ENCODE measurements around the gene S100P.
A peak's percentile ranks its signal among the peaks of the same experiment; 100 is the strongest.
"Not testable (repeated sequence)": the region's sequence is repeated elsewhere in the genome, so short reads cannot be mapped to it uniquely, and the experiment has no call there.

S100P gene

GRCh38 chr4:6693231-6694176 is at the start of gene S100P:
Gene S100P, plus strand, starts transcription at chr4:6693878. Its CDS starts 55 bp downstream, at chr4:6693933.
- no peak for DNase-seq (ENCODE audit: low read depth in 3 of 3, low spot score in 1 of 3)

GRCh38 chr4:6644792-6645530 is 48.7 kb upstream of the S100P start:
- DNase-seq (ENCODE audit: low read depth in 3 of 3, low spot score in 1 of 3) = no peak

- DNase-seq (ENCODE audit: low read depth in 3 of 3, low spot score in 1 of 3) = no peak
Measured at GRCh38 chr4:6647169-6647568, 46.5 kb upstream of the S100P start.

- no peak for DNase-seq (ENCODE audit: low read depth in 3 of 3, low spot score in 1 of 3)
Measured at GRCh38 chr4:6647582-6648230, 46.0 kb upstream of the S100P start.

GRCh38 chr4:6649216-6649615 is 44.5 kb upstream of the S100P start:
- no peak for DNase-seq (ENCODE audit: low read depth in 3 of 3, low spot score in 1 of 3)

- not testable (repeated sequence) for DNase-seq (ENCODE audit: low read depth in 3 of 3, low spot score in 1 of 3)
Measured at GRCh38 chr4:6654211-6654610, 39.5 kb upstream of the S100P start.

- not testable (repeated sequence) for DNase-seq (ENCODE audit: low read depth in 3 of 3, low spot score in 1 of 3)
Measured at GRCh38 chr4:6655291-6655690, 38.4 kb upstream of the S100P start.

- DNase-seq (ENCODE audit: low read depth in 3 of 3, low spot score in 1 of 3) = no peak
Measured at GRCh38 chr4:6655924-6656323, 37.8 kb upstream of the S100P start.

- DNase-seq (ENCODE audit: low read depth in 3 of 3, low spot score in 1 of 3) = no peak
Measured at GRCh38 chr4:6657242-6658208, 36.2 kb upstream of the S100P start.

- DNase-seq (ENCODE audit: low read depth in 3 of 3, low spot score in 1 of 3) = no peak
Measured at GRCh38 chr4:6658209-6658595, 35.5 kb upstream of the S100P start.

- peak in 2 of 3 donors; percentile 27 to 39 for DNase-seq (ENCODE audit: low read depth in 3 of 3, low spot score in 1 of 3)
Measured at GRCh38 chr4:6658597-6659075, 35.0 kb upstream of the S100P start.

GRCh38 chr4:6659897-6660296 is 33.8 kb upstream of the S100P start:
- DNase-seq (ENCODE audit: low read depth in 3 of 3, low spot score in 1 of 3) = no peak

GRCh38 chr4:6660430-6660829 is 33.2 kb upstream of the S100P start:
- no peak for DNase-seq (ENCODE audit: low read depth in 3 of 3, low spot score in 1 of 3)

- no peak for DNase-seq (ENCODE audit: low read depth in 3 of 3, low spot score in 1 of 3)
Measured at GRCh38 chr4:6662591-6662990, 31.1 kb upstream of the S100P start.

- no peak for DNase-seq (ENCODE audit: low read depth in 3 of 3, low spot score in 1 of 3)
Measured at GRCh38 chr4:6663596-6664393, 29.9 kb upstream of the S100P start.

GRCh38 chr4:6665320-6665654 is 28.4 kb upstream of the S100P start:
- no peak for DNase-seq (ENCODE audit: low read depth in 3 of 3, low spot score in 1 of 3)

- no peak for DNase-seq (ENCODE audit: low read depth in 3 of 3, low spot score in 1 of 3)
Measured at GRCh38 chr4:6668391-6668790, 25.3 kb upstream of the S100P start.

- DNase-seq (ENCODE audit: low read depth in 3 of 3, low spot score in 1 of 3) = no peak
Measured at GRCh38 chr4:6671648-6672047, 22.0 kb upstream of the S100P start.

- no peak for DNase-seq (ENCODE audit: low read depth in 3 of 3, low spot score in 1 of 3)
Measured at GRCh38 chr4:6672131-6672530, 21.5 kb upstream of the S100P start.
